ENCODE data around the gene RGS7BP.

DNA sequence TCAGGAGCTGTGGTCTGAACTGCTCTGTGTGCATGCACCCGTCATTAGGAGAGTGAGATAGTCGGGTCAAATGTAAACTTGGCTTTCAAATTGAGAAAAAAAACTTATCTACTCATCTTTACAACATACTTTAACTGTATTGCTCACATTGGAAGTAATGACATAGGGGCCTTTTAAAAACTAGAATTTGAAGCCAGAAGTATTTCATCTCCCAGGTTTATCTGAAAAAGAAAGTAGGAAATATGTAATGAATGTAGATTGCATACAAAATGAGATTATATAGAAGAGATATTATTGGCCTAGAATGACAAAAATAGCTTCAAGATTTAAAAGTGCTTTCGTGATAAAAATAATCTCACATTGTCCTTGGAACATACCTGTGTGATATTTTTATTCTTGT, 24.3 kb downstream of the RGS7BP start:
- no peak for TF ChIP-seq POLR2AphosphoS5 (IDR thresholded peaks at IDR 0.05; ENCODE audit: low read depth, low read length)
- TF ChIP-seq, protein P1, sequence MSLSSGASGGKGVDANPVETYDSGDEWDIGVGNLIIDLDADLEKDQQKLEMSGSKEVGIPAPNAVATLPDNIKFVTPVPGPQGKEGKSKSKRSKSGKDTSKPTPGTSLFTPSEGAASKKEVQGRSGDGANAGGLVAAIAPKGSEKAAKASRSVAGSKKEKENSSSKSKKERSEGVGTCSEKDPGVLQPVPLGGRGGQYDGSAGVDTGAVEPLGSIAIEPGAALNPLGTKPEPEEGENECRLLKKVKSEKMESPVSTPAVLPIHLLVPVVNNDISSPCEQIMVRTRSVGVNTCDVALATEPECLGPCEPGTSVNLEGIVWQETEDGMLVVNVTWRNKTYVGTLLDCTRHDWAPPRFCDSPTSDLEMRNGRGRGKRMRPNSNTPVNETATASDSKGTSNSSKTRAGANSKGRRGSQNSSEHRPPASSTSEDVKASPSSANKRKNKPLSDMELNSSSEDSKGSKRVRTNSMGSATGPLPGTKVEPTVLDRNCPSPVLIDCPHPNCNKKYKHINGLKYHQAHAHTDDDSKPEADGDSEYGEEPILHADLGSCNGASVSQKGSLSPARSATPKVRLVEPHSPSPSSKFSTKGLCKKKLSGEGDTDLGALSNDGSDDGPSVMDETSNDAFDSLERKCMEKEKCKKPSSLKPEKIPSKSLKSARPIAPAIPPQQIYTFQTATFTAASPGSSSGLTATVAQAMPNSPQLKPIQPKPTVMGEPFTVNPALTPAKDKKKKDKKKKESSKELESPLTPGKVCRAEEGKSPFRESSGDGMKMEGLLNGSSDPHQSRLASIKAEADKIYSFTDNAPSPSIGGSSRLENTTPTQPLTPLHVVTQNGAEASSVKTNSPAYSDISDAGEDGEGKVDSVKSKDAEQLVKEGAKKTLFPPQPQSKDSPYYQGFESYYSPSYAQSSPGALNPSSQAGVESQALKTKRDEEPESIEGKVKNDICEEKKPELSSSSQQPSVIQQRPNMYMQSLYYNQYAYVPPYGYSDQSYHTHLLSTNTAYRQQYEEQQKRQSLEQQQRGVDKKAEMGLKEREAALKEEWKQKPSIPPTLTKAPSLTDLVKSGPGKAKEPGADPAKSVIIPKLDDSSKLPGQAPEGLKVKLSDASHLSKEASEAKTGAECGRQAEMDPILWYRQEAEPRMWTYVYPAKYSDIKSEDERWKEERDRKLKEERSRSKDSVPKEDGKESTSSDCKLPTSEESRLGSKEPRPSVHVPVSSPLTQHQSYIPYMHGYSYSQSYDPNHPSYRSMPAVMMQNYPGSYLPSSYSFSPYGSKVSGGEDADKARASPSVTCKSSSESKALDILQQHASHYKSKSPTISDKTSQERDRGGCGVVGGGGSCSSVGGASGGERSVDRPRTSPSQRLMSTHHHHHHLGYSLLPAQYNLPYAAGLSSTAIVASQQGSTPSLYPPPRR (CRISPR knock-in tag; IDR thresholded peaks at IDR 0.05; ENCODE audit: borderline replicate concordance) = no peak
- no peak for TF ChIP-seq ZBTB20 (CRISPR knock-in tag; IDR thresholded peaks at IDR 0.05; ENCODE audit: borderline replicate concordance, low read depth)
- no peak for TF ChIP-seq HNRNPK (IDR thresholded peaks at IDR 0.05; ENCODE audit: low read depth, low read length, poor library complexity, severe bottlenecking)
- no peak for TF ChIP-seq RBM39 (IDR thresholded peaks at IDR 0.05; ENCODE audit: low read depth, low read length, poor library complexity, severe bottlenecking)
- no peak for TF ChIP-seq SIN3A (IDR thresholded peaks at IDR 0.05; ENCODE audit: borderline replicate concordance, low read depth, low read length)
- TF ChIP-seq, protein P2, sequence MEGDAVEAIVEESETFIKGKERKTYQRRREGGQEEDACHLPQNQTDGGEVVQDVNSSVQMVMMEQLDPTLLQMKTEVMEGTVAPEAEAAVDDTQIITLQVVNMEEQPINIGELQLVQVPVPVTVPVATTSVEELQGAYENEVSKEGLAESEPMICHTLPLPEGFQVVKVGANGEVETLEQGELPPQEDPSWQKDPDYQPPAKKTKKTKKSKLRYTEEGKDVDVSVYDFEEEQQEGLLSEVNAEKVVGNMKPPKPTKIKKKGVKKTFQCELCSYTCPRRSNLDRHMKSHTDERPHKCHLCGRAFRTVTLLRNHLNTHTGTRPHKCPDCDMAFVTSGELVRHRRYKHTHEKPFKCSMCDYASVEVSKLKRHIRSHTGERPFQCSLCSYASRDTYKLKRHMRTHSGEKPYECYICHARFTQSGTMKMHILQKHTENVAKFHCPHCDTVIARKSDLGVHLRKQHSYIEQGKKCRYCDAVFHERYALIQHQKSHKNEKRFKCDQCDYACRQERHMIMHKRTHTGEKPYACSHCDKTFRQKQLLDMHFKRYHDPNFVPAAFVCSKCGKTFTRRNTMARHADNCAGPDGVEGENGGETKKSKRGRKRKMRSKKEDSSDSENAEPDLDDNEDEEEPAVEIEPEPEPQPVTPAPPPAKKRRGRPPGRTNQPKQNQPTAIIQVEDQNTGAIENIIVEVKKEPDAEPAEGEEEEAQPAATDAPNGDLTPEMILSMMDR (CRISPR knock-in tag; IDR thresholded peaks at IDR 0.05) = no peak
- TF ChIP-seq FOXA3 (CRISPR knock-in tag; IDR thresholded peaks at IDR 0.05) = no peak
- no peak for TF ChIP-seq CCDC6 (CRISPR knock-in tag; IDR thresholded peaks at IDR 0.05)
- TF ChIP-seq, protein P3, sequence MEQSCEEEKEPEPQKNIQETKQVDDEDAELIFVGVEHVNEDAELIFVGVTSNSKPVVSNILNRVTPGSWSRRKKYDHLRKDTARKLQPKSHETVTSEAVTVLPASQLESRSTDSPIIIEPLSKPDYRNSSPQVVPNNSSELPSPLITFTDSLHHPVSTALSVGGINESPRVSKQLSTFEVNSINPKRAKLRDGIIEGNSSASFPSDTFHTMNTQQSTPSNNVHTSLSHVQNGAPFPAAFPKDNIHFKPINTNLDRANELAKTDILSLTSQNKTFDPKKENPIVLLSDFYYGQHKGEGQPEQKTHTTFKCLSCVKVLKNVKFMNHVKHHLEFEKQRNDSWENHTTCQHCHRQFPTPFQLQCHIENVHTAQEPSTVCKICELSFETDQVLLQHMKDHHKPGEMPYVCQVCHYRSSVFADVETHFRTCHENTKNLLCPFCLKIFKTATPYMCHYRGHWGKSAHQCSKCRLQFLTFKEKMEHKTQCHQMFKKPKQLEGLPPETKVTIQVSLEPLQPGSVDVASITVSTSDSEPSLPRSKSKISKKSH (CRISPR knock-in tag; IDR thresholded peaks at IDR 0.05; ENCODE audit: borderline replicate concordance) = no peak
- TF ChIP-seq ATF7 (IDR thresholded peaks at IDR 0.05) = no peak
- no peak for TF ChIP-seq ATF7 (CRISPR knock-in tag; IDR thresholded peaks at IDR 0.05)
- no peak for TF ChIP-seq ZNF232 (CRISPR knock-in tag; IDR thresholded peaks at IDR 0.05; ENCODE audit: borderline replicate concordance)
- no peak for TF ChIP-seq MAZ (IDR thresholded peaks at IDR 0.05; ENCODE audit: borderline replicate concordance, low read depth, low read length)
- no peak for TF ChIP-seq MAZ (CRISPR knock-in tag; IDR thresholded peaks at IDR 0.05; ENCODE audit: low read depth)
- TF ChIP-seq MED1 (CRISPR knock-in tag; IDR thresholded peaks at IDR 0.05) = no peak
